IMR-90 (cell line): ENCODE measurements around the gene NCOR1. TPM values are rescaled to one million over a fixed set of nuclear protein-coding genes. Genes with fewer than 3 reads are reported as not detected.
A peak's percentile ranks its signal among the peaks of the same experiment; 100 is the strongest.

Experiments used
- ATAC-seq: fragments of 200-7000 bp; cut with Tn5 transposase; 2 replicates; pipeline ENCODE4 v1.9.1; 2020; ENCODE audit warnings: low read depth, mild to moderate bottlenecking, moderate library complexity
- BruUV-seq: library from RNA; stranded (reverse); fragments of 400-500 nt; replicated peaks from 2 replicates; lab custom pipeline; 2021; lab: Mats Ljungman, UMichigan
- CTCF ChIA-PET: fragments of 300-600 bp; formaldehyde crosslinking; extraction: SDS; loops from one replicate; lab custom pipeline; 2021; ENCODE audit warnings: antibody characterized with exemption; lab: Yijun Ruan, JAX
- POLR2A ChIA-PET: fragments of 300-600 bp; sonication (Branson Sonifier 250); formaldehyde crosslinking; loops from one replicate; lab custom pipeline; 2022; ENCODE audit warnings: antibody characterized with exemption; ENCODE audit not compliant: unreplicated experiment; lab: Charles Lee
- DNase-seq: peaks from one replicate; pipeline ENCODE4 v3.0.0; 2013
- H2AFZ ChIP-seq: replicated peaks from 2 replicates; pipeline ENCODE3; 2013; ENCODE audit warnings: low read length, mild to moderate bottlenecking; ENCODE audit not compliant: poor library complexity
- H2AK5ac ChIP-seq: 2 replicates; pipeline ENCODE4 v1.6.1; 2013; ENCODE audit warnings: low read depth, low read length, inconsistent platforms
- H2AK9ac ChIP-seq: replicated peaks from 2 replicates; pipeline ENCODE3; 2013; ENCODE audit warnings: mild to moderate bottlenecking, low read depth, low read length, moderate library complexity; ENCODE audit not compliant: poor library complexity
- H2BK120ac ChIP-seq: 2 replicates; pipeline ENCODE4 v1.6.1; 2013; ENCODE audit warnings: low read depth, low read length, inconsistent platforms
- H2BK15ac ChIP-seq: 3 replicates; pipeline ENCODE4 v1.6.1; 2013; ENCODE audit warnings: low read depth, low read length, inconsistent platforms
- H2BK20ac ChIP-seq: 2 replicates; pipeline ENCODE4 v1.6.1; 2013; ENCODE audit warnings: low read depth, mild to moderate bottlenecking, inconsistent platforms, low read length, moderate library complexity
- H2BK5ac ChIP-seq: 2 replicates; pipeline ENCODE4 v1.6.1; 2013; ENCODE audit warnings: mild to moderate bottlenecking, low read depth, low read length, inconsistent platforms; ENCODE audit not compliant: poor library complexity, severe bottlenecking
- H3K14ac ChIP-seq: replicated peaks from 2 replicates; pipeline ENCODE4 v1.6.1; 2013; ENCODE audit warnings: low read depth, low read length, inconsistent platforms
- H3K18ac ChIP-seq: 2 replicates; pipeline ENCODE4 v1.6.1; 2013; ENCODE audit warnings: low read depth, low read length, control low read depth
- H3K23ac ChIP-seq: 2 replicates; pipeline ENCODE4 v1.6.1; 2013; ENCODE audit warnings: low read depth, low read length, inconsistent platforms
- H3K27ac ChIP-seq: 2 replicates; pipeline ENCODE4 v1.5.1; 2013; ENCODE audit warnings: mild to moderate bottlenecking, control low read depth, low read length; ENCODE audit not compliant: insufficient read depth
- H3K27me3 ChIP-seq: 2 replicates; pipeline ENCODE4 v1.6.1; 2013; ENCODE audit warnings: low read length; ENCODE audit not compliant: control insufficient read depth, insufficient read depth
- H3K36me3 ChIP-seq: 2 replicates; pipeline ENCODE4 v1.6.1; 2013; ENCODE audit warnings: low read length, mixed read lengths; ENCODE audit not compliant: control insufficient read depth, insufficient read depth
- H3K4ac ChIP-seq: 2 replicates; pipeline ENCODE4 v1.6.1; 2013; ENCODE audit warnings: low read depth, low read length, inconsistent platforms
- H3K4me1 ChIP-seq: 2 replicates; pipeline ENCODE4 v1.6.1; 2013; ENCODE audit warnings: low read length, mixed read lengths; ENCODE audit not compliant: control insufficient read depth, insufficient read depth
- H3K4me2 ChIP-seq: 2 replicates; pipeline ENCODE4 v1.6.1; 2013; ENCODE audit warnings: low read depth, mild to moderate bottlenecking, control low read depth, low read length, moderate library complexity
- H3K4me3 ChIP-seq: 2 replicates; pipeline ENCODE4 v1.5.1; 2013; ENCODE audit warnings: low read depth, mild to moderate bottlenecking, control low read depth, low read length, moderate library complexity; ENCODE audit not compliant: insufficient read depth
- H3K56ac ChIP-seq: 2 replicates; pipeline ENCODE4 v1.6.1; 2013; ENCODE audit warnings: low read length, inconsistent platforms; ENCODE audit not compliant: insufficient read depth; ENCODE audit errors: extremely low read depth
- H3K79me1 ChIP-seq, 2 experiments: 2 replicates each; pipeline ENCODE4 v1.6.1; 2013; ENCODE audit warnings: low read length in 2 of 2, inconsistent platforms in 1 of 2, low read depth in 1 of 2
- H3K9ac ChIP-seq: 2 replicates; pipeline ENCODE4 v1.6.1; 2013; ENCODE audit warnings: low read depth, low read length, control low read depth
- H3K9me1 ChIP-seq: 2 replicates; pipeline ENCODE4 v1.6.1; 2013; ENCODE audit warnings: low read length, inconsistent platforms; ENCODE audit not compliant: insufficient read depth
- H3K9me3 ChIP-seq: 2 replicates; pipeline ENCODE4 v1.6.1; 2013; ENCODE audit warnings: low read length; ENCODE audit not compliant: control insufficient read depth, insufficient read depth
- H4K20me1 ChIP-seq: 2 replicates; pipeline ENCODE4 v1.6.1; 2013; ENCODE audit warnings: low read length, inconsistent platforms; ENCODE audit not compliant: insufficient read depth
- H4K5ac ChIP-seq: 2 replicates; pipeline ENCODE4 v1.6.1; 2013; ENCODE audit warnings: mild to moderate bottlenecking, low read depth, low read length, control low read depth
- H4K8ac ChIP-seq, 2 experiments: 2 replicates each; pipeline ENCODE4 v1.6.1; 2013; ENCODE audit warnings: low read depth in 2 of 2, low read length in 2 of 2, control low read depth in 1 of 2, inconsistent platforms in 1 of 2
- H4K91ac ChIP-seq: 2 replicates; pipeline ENCODE4 v1.6.1; 2013; ENCODE audit warnings: low read depth, low read length, inconsistent platforms; ENCODE audit not compliant: insufficient read depth
- BHLHE40 ChIP-seq: fragments of 150-350 bp; IDR thresholded peaks from 2 replicates; pipeline ENCODE4 v1.6.1; 2016; ENCODE audit warnings: mild to moderate bottlenecking, low read depth, low read length
- CHD1 ChIP-seq: IDR thresholded peaks from 2 replicates; pipeline ENCODE4 v1.6.1; 2012; ENCODE audit warnings: low read depth, low read length, improper control_type of control experiment
- FOS ChIP-seq: fragments of 150-350 bp; IDR thresholded peaks from 2 replicates; pipeline ENCODE4 v1.6.1; 2016; ENCODE audit warnings: low read depth, low read length
- MAZ ChIP-seq: IDR thresholded peaks from 2 replicates; pipeline ENCODE4 v1.6.1; 2012; ENCODE audit warnings: low read depth, mild to moderate bottlenecking, low read length, improper control_type of control experiment, moderate library complexity, borderline replicate concordance
- MXI1 ChIP-seq: IDR thresholded peaks from 2 replicates; pipeline ENCODE4 v1.6.1; 2012; ENCODE audit warnings: low read depth, mild to moderate bottlenecking, low read length, moderate library complexity, borderline replicate concordance
- NFE2L2 ChIP-seq: fragments of 150-350 bp; IDR thresholded peaks from 2 replicates; pipeline ENCODE4 v1.6.1; 2016; ENCODE audit warnings: low read depth, mild to moderate bottlenecking, low read length
- RCOR1 ChIP-seq: IDR thresholded peaks from 2 replicates; pipeline ENCODE4 v1.6.1; 2012; ENCODE audit warnings: mild to moderate bottlenecking, low read length, improper control_type of control experiment; ENCODE audit not compliant: insufficient replicate concordance
- RFX5 ChIP-seq: IDR thresholded peaks from 2 replicates; pipeline ENCODE4 v1.8.0; 2012; ENCODE audit warnings: low read depth, mild to moderate bottlenecking, low read length, moderate library complexity
- SMC3 ChIP-seq: fragments of 150-350 bp; IDR thresholded peaks from 2 replicates; pipeline ENCODE4 v1.6.1; 2016; ENCODE audit warnings: low read depth, mild to moderate bottlenecking, antibody characterized with exemption, low read length, moderate library complexity
- WGBS, 2 experiments: methylation state at CpG; one replicate each; pipeline versions ENCODE4 v1.1.5 to v1.1.7; 2013; ENCODE audit warnings: missing lambda C conversion rate in 2 of 2; ENCODE audit not compliant: insufficient read length in 1 of 2; ENCODE audit errors: extremely low coverage in 2 of 2; 5-methylcytosine and 5-hydroxymethylcytosine counted together
- dilution Hi-C: fragments of 300-500 bp; cut with HindIII; formaldehyde crosslinking; loops from one replicate; pipeline ENCODE4 v1.14.3; 2018; ENCODE audit warnings: low sequenced_read_pairs; ENCODE audit not compliant: unreplicated experiment
- in situ Hi-C: fragments of 300-500 bp; cut with MboI; formaldehyde crosslinking; loops from 3 replicates; pipeline ENCODE4 v1.14.3; 2019; ENCODE audit warnings: low sequenced_read_pairs, inconsistent platforms, mixed read lengths
- intact Hi-C: fragments of 100-400 bp; cut with micrococcal nuclease; formaldehyde crosslinking; loops from 2 replicates; pipeline ENCODE4 v1.10.0; 2022
- polyA plus RNA-seq, 3 experiments: library from polyadenylated mRNA; depleted of rRNA; stranded (reverse); fragments of >200 nt; gene quantifications; 2 replicates each; pipeline ENCODE4 v1.2.3, GENCODE V29; 2012; ENCODE audit warnings: low replicate concordance in 1 of 3
- total RNA-seq: library from RNA; depleted of rRNA; stranded (reverse); fragments of >200 nt; gene quantifications from 2 replicates; pipeline ENCODE4 v1.2.3, GENCODE V29; 2012
- TF ChIP-seq, protein P1 (sequence below): fragments of 150-350 bp; IDR thresholded peaks from 2 replicates; pipeline ENCODE4 v1.6.1; 2016; ENCODE audit warnings: low read depth, mild to moderate bottlenecking, low read length, moderate library complexity, borderline replicate concordance
- TF ChIP-seq, protein P2 (sequence below): conservative IDR thresholded peaks from 2 replicates; pipeline ENCODE4 v1.5.1; 2012; ENCODE audit warnings: mild to moderate bottlenecking, low read depth, low read length, improper control_type of control experiment
- TF ChIP-seq, protein P3 (sequence below): fragments of 150-350 bp; IDR thresholded peaks from 2 replicates; pipeline ENCODE4 v1.6.1; 2017; ENCODE audit warnings: mild to moderate bottlenecking, antibody characterized with exemption, low read length, low read depth

Gene NCOR1
- total and polyA plus RNA-seq, 2 of the 4 experiments (the other 2 are of a cell fraction), result 54.5 to 80.3 TPM

DNA sequence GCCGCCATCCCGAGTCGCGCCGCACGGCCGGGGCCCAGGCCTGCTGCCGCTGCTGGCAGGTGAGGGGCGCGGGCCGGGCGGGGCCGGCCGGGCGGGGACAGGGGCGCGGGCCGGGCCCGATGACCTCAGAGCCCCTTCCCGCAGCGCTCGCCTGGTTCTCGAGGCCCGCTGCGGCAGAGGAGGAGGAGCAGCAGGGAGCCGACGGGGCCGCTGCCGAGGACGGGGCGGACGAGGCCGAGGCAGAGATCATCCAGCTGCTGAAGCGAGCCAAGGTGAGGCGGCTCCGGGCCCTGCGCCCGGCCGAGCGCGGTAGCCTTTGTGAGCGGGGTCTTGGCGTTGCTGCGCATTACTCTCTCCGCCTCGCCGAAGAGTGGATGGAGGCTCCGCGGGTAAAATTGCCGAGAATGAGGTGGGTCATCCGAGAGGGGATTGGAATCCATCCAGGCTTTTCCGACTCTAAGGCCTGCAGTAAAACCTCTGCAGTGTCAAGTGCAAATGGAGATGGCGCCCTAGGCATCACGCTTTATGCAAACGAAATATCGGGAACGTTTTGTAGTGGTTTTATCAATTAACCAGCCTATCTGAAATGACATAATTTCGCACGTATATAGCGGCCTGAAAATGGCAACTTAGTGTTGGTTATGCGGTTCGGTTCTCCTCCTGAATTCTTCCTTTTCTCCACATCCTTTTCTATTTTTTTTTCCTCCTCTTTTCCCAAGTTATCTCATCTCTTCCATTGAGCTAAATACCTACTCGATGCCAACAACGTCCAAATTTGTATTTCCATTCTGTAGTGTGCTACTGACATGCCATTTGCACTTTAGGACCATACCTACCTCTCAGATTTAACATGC, 215.1 kb downstream of the NCOR1 start:
- peaks cover 27% of the 10 kb centered on the region for H3K36me3 ChIP-seq
- TF ChIP-seq MXI1, result no peak
- TF ChIP-seq, protein P1, sequence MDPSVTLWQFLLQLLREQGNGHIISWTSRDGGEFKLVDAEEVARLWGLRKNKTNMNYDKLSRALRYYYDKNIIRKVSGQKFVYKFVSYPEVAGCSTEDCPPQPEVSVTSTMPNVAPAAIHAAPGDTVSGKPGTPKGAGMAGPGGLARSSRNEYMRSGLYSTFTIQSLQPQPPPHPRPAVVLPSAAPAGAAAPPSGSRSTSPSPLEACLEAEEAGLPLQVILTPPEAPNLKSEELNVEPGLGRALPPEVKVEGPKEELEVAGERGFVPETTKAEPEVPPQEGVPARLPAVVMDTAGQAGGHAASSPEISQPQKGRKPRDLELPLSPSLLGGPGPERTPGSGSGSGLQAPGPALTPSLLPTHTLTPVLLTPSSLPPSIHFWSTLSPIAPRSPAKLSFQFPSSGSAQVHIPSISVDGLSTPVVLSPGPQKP, result no peak
- TF ChIP-seq, protein P2, sequence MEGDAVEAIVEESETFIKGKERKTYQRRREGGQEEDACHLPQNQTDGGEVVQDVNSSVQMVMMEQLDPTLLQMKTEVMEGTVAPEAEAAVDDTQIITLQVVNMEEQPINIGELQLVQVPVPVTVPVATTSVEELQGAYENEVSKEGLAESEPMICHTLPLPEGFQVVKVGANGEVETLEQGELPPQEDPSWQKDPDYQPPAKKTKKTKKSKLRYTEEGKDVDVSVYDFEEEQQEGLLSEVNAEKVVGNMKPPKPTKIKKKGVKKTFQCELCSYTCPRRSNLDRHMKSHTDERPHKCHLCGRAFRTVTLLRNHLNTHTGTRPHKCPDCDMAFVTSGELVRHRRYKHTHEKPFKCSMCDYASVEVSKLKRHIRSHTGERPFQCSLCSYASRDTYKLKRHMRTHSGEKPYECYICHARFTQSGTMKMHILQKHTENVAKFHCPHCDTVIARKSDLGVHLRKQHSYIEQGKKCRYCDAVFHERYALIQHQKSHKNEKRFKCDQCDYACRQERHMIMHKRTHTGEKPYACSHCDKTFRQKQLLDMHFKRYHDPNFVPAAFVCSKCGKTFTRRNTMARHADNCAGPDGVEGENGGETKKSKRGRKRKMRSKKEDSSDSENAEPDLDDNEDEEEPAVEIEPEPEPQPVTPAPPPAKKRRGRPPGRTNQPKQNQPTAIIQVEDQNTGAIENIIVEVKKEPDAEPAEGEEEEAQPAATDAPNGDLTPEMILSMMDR, result no peak
- TF ChIP-seq NFE2L2, result no peak
- no peak for TF ChIP-seq CHD1
- TF ChIP-seq MAZ, result no peak
- TF ChIP-seq, protein P3, sequence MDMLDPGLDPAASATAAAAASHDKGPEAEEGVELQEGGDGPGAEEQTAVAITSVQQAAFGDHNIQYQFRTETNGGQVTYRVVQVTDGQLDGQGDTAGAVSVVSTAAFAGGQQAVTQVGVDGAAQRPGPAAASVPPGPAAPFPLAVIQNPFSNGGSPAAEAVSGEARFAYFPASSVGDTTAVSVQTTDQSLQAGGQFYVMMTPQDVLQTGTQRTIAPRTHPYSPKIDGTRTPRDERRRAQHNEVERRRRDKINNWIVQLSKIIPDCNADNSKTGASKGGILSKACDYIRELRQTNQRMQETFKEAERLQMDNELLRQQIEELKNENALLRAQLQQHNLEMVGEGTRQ, result no peak
- no peak for TF ChIP-seq RCOR1
- TF ChIP-seq RFX5, result no peak
- TF ChIP-seq SMC3, result no peak
- TF ChIP-seq BHLHE40, result no peak
- no peak for TF ChIP-seq FOS

More for the DNA sequence above, 215.1 kb downstream of the NCOR1 start:
- Histone ChIP-seq H3K9me3 (no peaks in the 10 kb centered on the region), H3K23ac (peak overlapping the region; percentile 88; the same call in 1 of the 2 replicates), H3K4me2 (peak overlapping the region; percentile 99), H3K27ac (peak overlapping the region; percentile 22), H3K14ac (peak overlapping the region; percentile 54), H3K18ac (no peak overlapping the region), H2BK5ac (peak overlapping the region; percentile 95), H3K4me3 (peak overlapping the region; percentile 72), H3K56ac (peak overlapping the region; percentile 16; the same call in 1 of the 2 replicates), H2AK9ac (peak overlapping the region; percentile 94), H4K20me1 (peaks cover 5% of the 10 kb centered on the region; the same call in 1 of the 2 replicates), H2AFZ (peak overlapping the region; percentile 95), H4K8ac (peak overlapping the region; percentile 35 to 67; a peak in 2 of 4 replicates), H2AK5ac (0 out of 2 replicates have a peak overlapping the region, but pooled peaks have one; percentile 5), H3K9me1 (peaks cover 7% of the 10 kb centered on the region), H4K91ac (peak overlapping the region; percentile 38), H3K9ac (peak overlapping the region; percentile 91), H3K79me1 (peaks cover 32 to 50% of the 10 kb centered on the region in 2 experiments), H2BK120ac (no peak overlapping the region), H3K27me3 (no peaks in the 10 kb centered on the region), H4K5ac (peak overlapping the region; percentile 18; the same call in 1 of the 2 replicates), H3K4ac (peak overlapping the region; percentile 19; the same call in 1 of the 2 replicates), H3K4me1 (peaks cover 6% of the 10 kb centered on the region; the same call in 1 of the 2 replicates), H2BK20ac (no peak overlapping the region), H2BK15ac (no peak overlapping the region)
- CTCF ChIA-PET, result interaction anchor here (0.6 to 1.1 kb wide), 3 partner anchors 13 to 58 kb away, joined by 3 to 4 read pairs (median 3); partner anchors contain the start of gene ADORA2B
- BruUV-seq, result no TSS peak
- dilution Hi-C loops (no loop called here), intact Hi-C loops (loop anchor here (2.0 kb wide), 2 partner anchors 79 to 739 kb away; no protein-coding TSS in a partner anchor), in situ Hi-C loops (loop anchor here (5.0 kb wide), 1 partner anchor 173 kb away; no protein-coding TSS in a partner anchor)
- POLR2A ChIA-PET, result no interaction called here
- DNase-seq (peak; percentile 22), ATAC-seq (peak; percentile 35)
- 1% methylated on average over 28 of the region's 64 CpGs; no CpG with 5 or more reads in 1 of the 2 experiments for WGBS, 2 experiments
